ENCODE results near the gene AVPR1A.

The AVPR1A gene

GRCh38 chr12:63093711-63094110, 57.3 kb downstream of the AVPR1A start:
- DNase-seq, result no peak

GRCh38 chr12:63093084-63093483, 57.9 kb downstream of the AVPR1A start:
- no peak for DNase-seq
